GM19397 (cell line): ENCODE measurements around the gene ZSWIM1.
A peak's percentile ranks its signal among the peaks of the same experiment; 100 is the strongest.
"Not testable (repeated sequence)": the region's sequence is repeated elsewhere in the genome, so short reads cannot be mapped to it uniquely, and the experiment has no call there.

Experiments
- ATAC-seq: cut with Tn5 transposase; IDR thresholded peaks from one replicate; pipeline ENCODE4 v1.9.1; 2021; ENCODE audit warnings: mild to moderate bottlenecking, moderate library complexity; ENCODE audit not compliant: unreplicated experiment

Gene ZSWIM1

DNA sequence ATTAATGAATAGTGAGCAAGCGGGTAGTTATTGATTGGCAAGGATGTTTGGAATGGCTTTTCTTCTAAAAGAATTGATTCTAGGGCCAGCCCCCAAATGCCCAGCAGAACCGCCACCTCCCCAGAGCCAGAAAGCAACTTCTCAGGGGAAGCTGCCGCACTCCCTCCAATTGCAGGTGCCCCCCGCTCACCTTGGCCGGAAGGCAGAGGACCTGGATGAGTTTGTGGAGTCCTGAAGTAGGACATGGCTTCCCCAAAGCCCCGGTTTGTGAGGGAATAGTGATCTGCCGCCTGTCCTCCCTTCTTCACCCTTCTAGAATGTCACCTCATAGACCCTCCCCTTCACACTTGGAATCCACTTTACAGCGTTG is 6.3 kb downstream of the ZSWIM1 start, which contains the start of gene SPATA25:
TSS of gene SPATA25 (minus strand) at position 277 of the 370 bp plus-strand sequence. CDS start at position 245, 32 bp downstream.
- ATAC-seq = no peak

DNA sequence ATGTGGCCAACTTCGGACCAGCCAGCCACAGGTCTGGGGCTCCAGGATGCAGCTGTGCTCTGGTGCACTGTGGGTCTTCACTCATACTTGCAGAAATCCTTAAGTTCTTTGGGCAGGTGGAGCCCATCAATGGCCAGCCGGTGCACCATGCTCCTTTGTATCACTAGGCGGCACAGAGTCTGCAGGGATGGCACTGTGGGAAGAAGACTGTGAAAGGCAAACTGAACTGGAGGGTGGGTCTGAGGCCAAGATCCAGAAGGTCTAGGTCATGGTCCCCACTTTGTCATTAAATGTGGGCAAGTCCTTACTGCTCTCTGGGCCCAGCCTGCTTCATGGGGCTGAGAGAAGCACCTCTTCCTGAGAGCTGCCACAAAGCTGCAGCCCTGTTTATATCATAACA is 7.7 kb downstream of the ZSWIM1 start:
- ATAC-seq = no peak

DNA sequence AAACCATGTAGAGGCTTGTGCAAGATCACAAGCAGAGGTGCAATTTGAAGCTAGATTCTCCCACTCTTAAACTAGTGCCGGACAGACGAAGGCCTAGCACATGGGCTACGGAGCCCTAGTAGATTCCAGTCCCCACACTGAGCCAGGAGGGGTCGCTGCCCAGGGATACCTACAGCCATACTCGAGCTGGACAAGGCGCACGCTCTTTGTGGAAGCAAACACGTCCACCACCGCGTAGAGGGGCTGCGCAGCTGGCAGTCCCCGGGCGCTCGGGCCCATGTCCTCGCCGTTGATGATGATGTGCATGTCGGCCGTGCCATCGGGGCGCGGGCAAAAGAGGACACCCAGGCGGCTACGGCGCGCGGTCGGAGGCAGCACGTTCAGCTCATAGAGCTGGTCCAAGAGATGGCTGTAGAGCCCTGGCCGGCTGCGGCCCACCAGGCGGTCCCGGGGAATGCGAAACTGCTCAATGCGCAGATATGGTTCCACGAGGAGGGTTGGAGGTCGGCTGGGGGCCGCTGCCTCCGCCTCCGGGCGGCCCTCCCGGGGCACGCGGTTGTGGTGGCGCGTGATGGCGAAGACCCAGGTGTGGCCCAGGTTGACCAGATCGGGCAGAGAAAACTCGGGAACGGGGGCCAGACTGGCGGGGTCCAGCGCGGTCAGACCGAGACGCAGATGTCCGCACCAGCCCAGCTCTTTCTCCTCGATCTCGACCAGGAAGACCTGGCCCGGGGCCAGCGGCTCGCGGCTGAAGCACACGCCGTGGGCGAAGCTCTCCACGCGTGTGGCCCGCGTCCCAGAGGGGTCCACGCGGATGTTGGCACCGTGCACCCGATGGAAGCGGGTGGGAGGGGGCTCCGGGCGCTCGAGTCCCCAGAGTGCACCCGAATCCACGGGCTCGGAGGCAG is 9.3 kb downstream of the ZSWIM1 start:
- peak; percentile 20 for ATAC-seq

DNA sequence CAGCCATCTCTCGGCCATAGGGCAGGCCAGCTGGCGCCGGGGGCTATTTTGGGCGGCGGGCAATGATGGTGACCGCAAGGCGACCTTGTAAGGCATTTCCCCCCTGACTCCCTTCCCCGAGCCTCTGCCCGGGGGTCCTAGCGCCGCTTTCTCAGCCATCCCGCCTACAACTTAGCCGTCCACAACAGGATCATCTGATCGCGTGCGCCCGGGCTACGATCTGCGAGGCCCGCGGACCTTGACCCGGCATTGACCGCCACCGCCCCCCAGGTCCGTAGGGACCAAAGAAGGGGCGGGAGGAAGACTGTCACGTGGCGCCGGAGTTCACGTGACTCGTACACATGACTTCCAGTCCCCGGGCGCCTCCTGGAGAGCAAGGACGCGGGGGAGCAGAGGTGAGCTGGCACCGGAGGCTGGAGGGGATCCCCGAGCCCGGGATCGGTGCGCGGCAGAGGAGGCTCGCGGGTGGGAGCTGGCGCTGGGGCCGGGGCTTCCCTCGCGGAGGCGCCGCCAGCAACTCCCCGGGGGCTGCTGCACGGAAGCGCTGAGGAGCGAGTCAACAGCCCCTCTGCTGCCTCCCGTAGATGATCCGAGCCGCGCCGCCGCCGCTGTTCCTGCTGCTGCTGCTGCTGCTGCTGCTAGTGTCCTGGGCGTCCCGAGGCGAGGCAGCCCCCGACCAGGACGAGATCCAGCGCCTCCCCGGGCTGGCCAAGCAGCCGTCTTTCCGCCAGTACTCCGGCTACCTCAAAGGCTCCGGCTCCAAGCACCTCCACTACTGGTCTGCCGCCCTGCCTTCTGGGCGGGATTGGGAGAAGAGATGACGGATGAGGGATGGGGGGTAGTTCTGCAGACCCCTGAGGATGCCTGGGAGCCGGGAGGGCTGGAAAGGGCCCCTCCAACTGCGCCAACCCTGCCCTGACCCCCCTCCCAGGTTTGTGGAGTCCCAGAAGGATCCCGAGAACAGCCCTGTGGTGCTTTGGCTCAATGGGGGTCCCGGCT is 10.3 kb downstream of the ZSWIM1 start, which contains the start of the genes CTSA and NEURL2:
TSS of gene CTSA (plus strand) at position 351 of the 999 bp plus-strand sequence. CDS start at position 585, 234 bp downstream.
TSS of gene NEURL2 (minus strand) at position 224 of the 999 bp plus-strand sequence. CDS start at position 7, 217 bp downstream.
- ATAC-seq = peak; percentile 79

DNA sequence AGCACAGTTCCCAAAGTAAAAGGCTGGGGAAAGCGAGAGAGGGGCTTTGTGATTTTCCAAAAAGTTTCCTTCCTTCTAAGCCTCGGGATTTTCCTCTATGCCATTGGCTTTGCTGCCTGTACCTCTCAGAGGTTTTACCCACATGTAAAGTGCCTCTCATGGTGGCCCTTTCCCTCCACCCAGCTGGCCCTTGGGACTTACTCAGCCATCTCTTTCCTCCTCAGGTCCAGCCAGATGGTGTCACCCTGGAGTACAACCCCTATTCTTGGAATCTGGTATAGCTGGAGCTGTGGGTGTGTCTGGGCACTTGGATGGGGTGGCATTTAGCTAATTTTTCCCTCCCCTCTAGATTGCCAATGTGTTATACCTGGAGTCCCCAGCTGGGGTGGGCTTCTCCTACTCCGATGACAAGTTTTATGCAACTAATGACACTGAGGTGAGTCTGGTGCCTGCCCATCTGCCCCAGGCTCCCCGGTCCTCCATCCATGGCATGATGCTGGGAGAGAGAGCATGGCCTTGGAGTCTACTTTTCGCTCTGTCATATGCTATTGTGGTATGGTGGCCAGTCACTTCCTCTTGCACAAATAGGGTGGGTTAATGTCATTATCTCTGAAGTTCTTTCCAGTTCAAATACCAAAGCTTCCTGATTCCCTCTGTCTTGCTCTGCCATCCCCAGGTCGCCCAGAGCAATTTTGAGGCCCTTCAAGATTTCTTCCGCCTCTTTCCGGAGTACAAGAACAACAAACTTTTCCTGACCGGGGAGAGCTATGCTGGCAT is 11.2 kb downstream of the ZSWIM1 start:
- no peak for ATAC-seq

DNA sequence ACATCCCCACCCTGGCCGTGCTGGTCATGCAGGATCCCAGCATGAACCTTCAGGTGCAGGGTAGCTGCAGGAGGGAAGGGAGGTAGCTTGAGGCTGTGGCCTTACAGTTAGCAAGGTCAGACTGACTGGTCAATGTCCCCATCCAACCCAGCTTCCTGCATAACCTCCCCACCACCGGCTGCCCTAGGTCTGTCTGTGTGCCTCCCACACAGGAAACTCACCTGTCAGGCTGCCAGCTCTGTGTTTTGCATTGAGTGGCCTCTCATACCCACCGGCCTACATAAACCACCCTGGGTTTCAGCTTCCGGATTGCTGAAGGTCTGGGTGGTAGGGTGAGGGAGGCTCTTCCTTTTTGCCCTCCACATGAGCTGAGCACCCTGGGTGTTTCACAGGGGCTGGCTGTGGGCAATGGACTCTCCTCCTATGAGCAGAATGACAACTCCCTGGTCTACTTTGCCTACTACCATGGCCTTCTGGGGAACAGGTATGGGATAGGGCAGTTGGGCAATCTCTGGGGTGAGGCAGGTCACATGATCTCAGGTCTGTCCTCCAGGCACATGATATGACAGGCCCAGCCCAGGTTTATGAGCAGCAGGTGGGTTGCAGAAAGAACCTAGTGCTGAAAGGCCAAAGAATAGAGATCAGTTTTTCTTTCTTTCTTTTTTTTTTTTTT is 11.9 kb downstream of the ZSWIM1 start:
- no peak for ATAC-seq

DNA sequence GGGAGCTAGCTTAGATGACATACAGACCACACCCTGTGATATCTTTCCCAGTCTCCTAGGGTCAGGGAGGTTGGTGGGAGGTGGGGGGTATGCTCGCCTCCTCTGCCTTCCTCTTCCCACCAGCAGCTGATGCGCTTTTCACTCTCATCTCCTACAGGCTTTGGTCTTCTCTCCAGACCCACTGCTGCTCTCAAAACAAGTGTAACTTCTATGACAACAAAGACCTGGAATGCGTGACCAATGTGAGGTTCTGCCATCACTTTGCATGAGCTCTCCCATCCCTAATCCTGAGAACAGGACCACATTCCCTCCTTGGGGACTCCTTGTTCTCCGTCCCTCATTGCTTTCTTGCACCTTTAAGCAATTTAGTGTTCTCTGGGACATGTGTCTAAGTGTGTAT is 12.8 kb downstream of the ZSWIM1 start:
- no peak for ATAC-seq

DNA sequence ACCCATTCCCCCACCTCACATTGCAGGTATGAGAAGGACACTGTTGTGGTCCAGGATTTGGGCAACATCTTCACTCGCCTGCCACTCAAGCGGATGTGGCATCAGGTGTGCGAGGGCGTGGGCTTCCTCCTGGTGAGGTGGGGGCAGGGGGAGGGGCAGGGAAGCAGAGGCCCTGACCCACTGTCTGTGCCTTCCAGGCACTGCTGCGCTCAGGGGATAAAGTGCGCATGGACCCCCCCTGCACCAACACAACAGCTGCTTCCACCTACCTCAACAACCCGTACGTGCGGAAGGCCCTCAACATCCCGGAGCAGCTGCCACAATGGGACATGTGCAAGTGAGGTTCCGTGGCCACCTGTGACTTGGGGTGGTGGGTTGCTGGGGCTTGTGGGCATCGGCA is 13.8 kb downstream of the ZSWIM1 start:
- no peak for ATAC-seq

DNA sequence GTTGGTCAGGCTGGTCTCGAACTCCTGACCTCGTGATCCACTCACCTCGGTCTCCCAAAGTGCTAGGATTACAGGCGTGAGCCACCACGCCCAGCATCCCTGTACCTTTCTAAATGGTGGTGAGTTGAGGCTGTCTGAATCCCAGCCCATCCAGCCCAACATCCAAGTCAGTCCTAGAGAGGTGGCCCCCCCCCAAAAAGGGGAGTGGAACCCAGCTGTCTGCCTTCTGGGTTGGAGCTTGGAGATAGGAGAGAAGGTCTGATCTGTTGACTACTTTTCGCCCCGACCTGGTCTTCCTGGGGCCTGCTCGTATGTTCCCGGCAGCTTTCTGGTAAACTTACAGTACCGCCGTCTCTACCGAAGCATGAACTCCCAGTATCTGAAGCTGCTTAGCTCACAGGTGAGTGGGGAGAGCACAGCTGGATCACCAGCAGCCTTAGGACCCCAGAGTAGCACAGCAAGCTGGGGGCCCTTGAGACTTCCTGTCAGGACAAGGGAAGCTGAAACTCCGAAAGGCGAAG is 15.7 kb downstream of the ZSWIM1 start:
- no peak for ATAC-seq

DNA sequence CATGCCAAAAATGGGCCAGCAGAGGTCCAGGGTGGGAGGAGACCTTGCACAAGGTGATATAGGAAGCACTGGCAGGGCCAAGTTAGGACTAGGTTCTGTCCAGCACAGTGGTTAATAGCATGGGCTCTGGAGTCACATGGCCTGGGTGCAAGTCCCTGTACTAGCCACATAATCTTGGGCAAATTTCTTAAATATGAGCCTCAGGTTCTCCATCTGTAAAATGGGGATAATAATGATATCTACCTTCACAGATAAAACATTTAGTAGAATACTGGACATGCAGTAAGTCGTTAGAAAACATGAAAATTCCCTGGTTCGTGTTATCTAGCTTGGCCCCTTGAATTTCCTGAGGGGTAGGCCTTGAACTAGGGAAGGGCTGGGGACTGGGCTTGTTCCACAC is 16.3 kb downstream of the ZSWIM1 start:
- ATAC-seq = no peak

DNA sequence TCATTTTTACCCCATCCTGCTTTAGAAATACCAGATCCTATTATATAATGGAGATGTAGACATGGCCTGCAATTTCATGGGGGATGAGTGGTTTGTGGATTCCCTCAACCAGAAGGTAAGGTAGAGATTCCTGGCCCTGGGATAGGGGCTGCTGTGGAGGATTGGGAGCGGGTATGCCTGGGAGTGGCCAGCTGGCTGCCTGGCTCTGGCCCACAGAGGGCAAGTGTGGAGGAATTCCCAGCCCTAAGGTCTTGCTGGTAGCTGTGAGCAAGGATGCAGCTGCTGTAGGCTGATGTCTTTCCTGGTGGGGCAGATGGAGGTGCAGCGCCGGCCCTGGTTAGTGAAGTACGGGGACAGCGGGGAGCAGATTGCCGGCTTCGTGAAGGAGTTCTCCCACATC is 16.7 kb downstream of the ZSWIM1 start:
- ATAC-seq = no peak

DNA sequence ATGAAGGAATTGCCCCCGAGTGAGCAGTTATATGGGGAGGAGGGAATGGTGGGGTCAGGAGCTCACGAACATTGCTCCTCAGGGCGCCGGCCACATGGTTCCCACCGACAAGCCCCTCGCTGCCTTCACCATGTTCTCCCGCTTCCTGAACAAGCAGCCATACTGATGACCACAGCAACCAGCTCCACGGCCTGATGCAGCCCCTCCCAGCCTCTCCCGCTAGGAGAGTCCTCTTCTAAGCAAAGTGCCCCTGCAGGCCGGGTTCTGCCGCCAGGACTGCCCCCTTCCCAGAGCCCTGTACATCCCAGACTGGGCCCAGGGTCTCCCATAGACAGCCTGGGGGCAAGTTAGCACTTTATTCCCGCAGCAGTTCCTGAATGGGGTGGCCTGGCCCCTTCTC is 17.3 kb downstream of the ZSWIM1 start:
- ATAC-seq = no peak

DNA sequence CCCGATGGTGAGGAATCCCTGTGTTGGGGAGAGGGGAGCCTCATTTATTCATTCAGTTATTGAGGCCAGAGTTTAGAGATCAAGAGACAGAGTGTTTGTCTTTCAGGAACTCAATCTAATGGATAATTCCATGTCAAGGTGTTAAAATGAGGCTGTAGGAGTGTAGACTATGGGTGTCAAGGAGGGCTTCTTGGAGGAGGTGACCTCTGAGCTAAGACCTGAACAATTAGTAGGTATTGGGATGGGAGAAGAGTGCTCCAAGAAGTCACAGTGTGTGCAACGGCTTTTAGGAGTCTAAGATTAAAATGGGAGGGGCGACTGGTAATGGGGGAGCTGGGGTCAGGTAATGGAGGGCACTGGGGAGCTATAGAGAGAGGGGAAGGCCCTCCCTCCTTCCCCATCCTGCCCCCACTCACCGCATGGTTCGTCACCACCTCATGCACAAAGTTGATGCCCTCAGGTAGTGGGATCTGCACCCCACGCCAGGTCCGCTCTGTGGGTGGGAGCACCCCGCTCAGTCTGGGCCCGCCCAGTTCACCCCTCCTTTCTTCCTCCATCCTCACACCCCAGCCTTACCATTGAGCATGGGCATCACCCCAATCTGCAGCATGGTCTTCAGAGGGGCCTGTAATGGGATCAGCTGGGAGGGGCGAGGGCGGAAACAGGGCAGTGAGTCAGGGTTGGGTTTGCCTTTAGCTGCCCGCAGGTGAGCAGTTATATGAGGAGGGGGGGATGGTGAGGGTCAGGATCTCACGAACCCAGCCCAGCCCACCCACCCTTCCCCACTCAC is 18.2 kb downstream of the ZSWIM1 start:
- ATAC-seq = no peak

DNA sequence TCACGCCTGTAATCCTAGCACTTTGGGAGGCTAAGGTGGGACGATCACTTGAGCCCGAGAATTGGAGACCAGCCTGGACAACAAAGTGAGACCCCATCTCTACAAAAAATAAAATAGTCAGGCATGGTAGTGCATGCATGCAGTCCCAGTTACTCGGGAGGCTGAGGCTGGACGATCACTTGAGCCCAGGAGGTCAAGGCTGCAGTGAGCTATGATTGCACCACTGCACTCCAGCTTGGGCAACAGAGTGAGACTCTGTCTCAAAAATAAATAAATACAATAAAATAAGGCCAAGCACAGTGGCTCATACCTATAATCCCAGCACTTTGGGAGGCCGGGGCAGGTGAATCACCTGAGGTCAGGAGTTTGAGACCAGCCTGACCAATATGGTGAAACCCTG is 20.3 kb downstream of the ZSWIM1 start:
- not testable (repeated sequence) for ATAC-seq

DNA sequence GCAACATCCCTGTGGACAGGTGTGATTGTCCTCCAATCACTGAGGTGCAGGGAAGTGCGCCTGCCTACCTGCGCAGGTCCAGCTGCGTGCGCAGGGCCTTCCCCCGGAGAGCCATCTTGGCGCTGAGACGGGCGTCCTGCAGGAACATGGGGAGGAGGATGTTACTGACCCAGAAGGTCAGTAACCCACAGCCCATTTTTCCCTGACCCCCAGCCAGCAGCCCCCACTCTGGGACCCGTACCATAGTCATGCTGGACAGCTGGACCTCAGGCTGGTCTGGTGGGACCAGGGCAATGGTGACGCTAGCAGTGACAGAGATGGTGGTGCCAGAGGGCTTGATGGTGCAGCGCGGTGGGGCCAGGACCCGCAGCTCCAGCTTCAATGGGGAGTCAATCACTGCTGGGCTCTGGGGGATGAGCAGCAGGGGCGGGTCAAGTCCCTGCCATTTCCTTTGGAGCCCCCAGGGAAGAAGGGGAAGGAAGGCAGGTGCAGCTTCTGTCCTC is 21.2 kb downstream of the ZSWIM1 start:
- no peak for ATAC-seq

DNA sequence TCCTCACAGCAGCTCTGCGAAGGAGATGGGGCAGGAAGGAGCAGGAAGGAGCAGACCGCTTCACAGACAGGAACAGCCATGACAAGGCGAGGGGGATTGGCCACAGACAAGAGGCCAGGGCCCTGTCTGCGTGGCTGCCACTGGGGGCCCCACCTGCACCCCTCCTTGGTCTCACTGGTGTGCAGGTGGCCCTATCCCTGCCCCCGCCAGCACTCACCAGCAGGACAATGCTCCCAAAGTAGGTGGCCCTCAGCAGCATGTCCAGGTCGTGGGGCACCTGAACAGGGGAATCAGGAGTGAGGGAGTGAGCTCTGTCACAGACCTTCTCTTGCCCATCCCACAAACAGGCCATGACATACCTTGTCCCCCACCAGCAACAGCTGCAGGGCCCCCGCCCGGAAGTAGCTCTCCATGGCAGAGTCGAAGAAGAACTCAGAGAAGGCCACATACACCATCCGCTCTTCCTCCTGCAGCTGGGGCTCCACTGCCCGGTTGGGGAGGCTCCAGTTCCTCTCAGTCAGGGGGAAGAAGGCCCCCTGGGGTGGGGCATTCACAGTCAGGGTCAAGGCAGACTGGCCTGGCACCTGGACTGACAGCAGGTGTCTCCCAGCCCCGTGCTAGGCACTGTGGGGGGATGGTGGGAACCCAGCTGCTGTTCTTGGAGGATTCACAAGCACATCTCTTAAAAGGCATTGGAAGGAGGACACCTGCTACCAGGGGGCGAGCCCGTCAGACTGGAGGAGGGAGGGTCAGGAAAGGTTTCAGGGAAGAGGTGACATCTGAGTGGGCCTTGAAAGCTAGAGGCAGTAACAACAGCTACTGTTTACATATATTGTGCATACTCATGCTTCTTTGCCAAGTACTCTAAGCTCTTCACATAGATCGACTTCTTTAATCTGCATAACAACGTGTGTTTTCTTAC is 23.8 kb downstream of the ZSWIM1 start:
- ATAC-seq = no peak

DNA sequence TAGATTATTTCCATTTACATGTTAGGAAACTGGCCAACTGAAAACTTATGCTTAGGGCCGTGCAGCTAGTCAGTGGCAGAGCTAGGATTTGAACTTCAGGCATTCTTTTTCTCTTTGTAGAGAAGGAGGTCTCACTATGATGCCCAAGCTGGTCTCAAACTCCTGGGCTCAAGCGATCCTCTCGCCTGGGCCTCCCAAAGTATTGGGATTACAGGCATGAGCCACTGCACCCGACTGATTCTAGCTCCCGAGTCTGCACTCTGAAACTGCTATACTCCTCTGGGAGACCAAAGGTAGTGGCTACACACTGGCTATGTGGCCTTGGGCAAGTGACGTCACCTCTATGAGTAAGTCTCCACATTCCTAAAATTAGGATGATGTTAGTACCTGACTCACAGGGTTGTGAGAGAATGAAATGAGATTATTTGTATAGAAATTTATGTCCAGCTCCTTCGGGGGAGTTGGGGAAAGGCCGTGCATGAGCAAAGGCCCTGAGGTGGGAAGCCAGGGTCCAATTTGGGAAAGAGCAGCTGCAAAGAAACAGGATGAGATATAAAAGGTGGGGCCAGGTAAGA is 24.6 kb downstream of the ZSWIM1 start:
- ATAC-seq = no peak
